Stomach (tissue), 9 donors: Measurements from ENCODE around the gene WDR59. TPM values are rescaled to one million over a fixed set of nuclear protein-coding genes. Genes with fewer than 3 reads are reported as not detected.
"Not testable (repeated sequence)": the region's sequence is repeated elsewhere in the genome, so short reads cannot be mapped to it uniquely, and the experiment has no call there.

ENCODE experiments used
- DNase-seq, 2 donors: peaks; one replicate each; pipeline versions ENCODE4 v3.0.0 to v3.0.0-alpha.2; 2013 to 2019
- H3K27ac ChIP-seq, 5 donors: fragments of 200-600 bp in 4 of 5; sonication (generic) in 4 of 5; one replicate each; pipeline ENCODE4 v1.5.1; 2013 to 2019; ENCODE audit warnings: mild to moderate bottlenecking in 1 of 5, moderate library complexity in 1 of 5
- H3K27me3 ChIP-seq, 3 donors: fragments of 200-600 bp; sonication (generic); one replicate each; pipeline ENCODE4 v1.5.1; 2017 to 2019; ENCODE audit warnings: mixed run types in 1 of 3
- H3K36me3 ChIP-seq, 4 donors: fragments of 200-600 bp; sonication (generic); 1 replicate in 3 of 4; 2 replicates in 1 of 4; pipeline ENCODE4 v1.5.1; 2016 to 2019
- H3K4me1 ChIP-seq, 4 donors: fragments of 200-600 bp; sonication (generic); one replicate each; pipeline ENCODE4 v1.5.1; 2016 to 2019
- H3K4me3 ChIP-seq, 4 donors: fragments of 200-600 bp; sonication (generic) in 3 of 4; one replicate each; pipeline ENCODE4 v1.5.1; 2016 to 2019; ENCODE audit warnings: mild to moderate bottlenecking in 1 of 4
- H3K9me3 ChIP-seq, 4 donors: fragments of 200-600 bp; sonication (generic); one replicate each; pipeline ENCODE4 v1.5.1; 2016 to 2019
- EP300 ChIP-seq: sonication (generic); formaldehyde crosslinking; IDR thresholded peaks from one replicate; pipeline ENCODE4 v1.6.1; 2017; ENCODE audit warnings: antibody characterized with exemption
- POLR2A ChIP-seq, 4 donors: fragments of 450-650 bp; IDR thresholded peaks; one replicate each; pipeline ENCODE4 v1.6.1; 2016; ENCODE audit warnings: antibody characterized with exemption in 4 of 4, control low read depth in 2 of 4, mild to moderate bottlenecking in 1 of 4, moderate library complexity in 1 of 4
- POLR2AphosphoS5 ChIP-seq, 3 donors: sonication (generic); formaldehyde crosslinking; IDR thresholded peaks; one replicate each; pipeline ENCODE4 v1.6.1; 2016; ENCODE audit warnings: antibody characterized with exemption in 3 of 3
- WGBS, 5 donors: extraction: QIAGEN DNeasy Blood & Tissue Kit in 3 of 5; methylation state at CpG; one replicate each; pipeline versions ENCODE4 v1.1.5 to v1.1.7; 2013 to 2018; 5-methylcytosine and 5-hydroxymethylcytosine counted together
- intact Hi-C: fragments of 100-400 bp; cut with DNase I; formaldehyde crosslinking; loops from one replicate; pipeline ENCODE4 v1.15.1; 2023; ENCODE audit warnings: low total_unique reads
- polyA plus RNA-seq, 3 donors: library from polyadenylated mRNA; stranded (reverse); fragments of 200-250 nt; gene quantifications; one replicate each; pipeline ENCODE4 v1.2.3, GENCODE V29; 2013
- total RNA-seq, 5 donors: library from RNA; depleted of rRNA; stranded (reverse); fragments of >200 nt; gene quantifications; one replicate each; pipeline versions ENCODE4 v1.1.0 to v1.2.3, GENCODE V29; 2014 to 2016
- TF ChIP-seq, protein P1 (sequence below), 7 experiments: fragments of 450-650 bp in 4 of 7; fragments of 200-600 bp in 3 of 7; sonication (generic) in 3 of 7; IDR thresholded peaks; one replicate each; pipeline ENCODE4 v1.5.1; 2016 to 2019; ENCODE audit warnings: antibody characterized with exemption in 7 of 7, control low read depth in 2 of 7, mild to moderate bottlenecking in 1 of 7
- donor health status: healthy with polysubstance abuse.
- donor health status: Bipolar disorder and iron deficiency.
- donor health status: healthy.

The WDR59 gene
- total and polyA plus RNA-seq, 8 donors: 12.1 to 266 (median 30.2) TPM

DNA sequence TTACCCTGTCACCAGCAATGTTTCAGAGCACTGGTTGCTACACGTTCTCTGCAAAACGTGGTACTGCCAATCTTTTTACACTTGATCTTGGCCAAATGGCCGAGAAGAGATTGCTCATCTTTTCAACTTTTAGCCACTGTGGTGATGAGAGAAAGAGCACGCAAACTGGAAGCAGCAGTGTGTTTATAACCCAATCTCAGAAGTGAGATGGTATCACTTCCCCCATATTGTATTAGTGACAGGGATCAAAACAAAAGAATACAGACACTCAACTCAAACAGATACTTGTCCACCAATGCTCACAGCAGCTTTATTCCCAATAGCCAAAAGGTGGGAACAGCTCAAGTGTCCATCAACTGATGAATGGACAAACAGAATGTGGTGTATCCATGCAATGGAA, 138.2 kb downstream of the WDR59 start:
- H3K27ac ChIP-seq: no peak overlapping the region
- H3K4me3 ChIP-seq: no peak overlapping the region
- DNase-seq: no peak
- H3K36me3 ChIP-seq: no peaks in the 10 kb centered on the region
- H3K4me1 ChIP-seq: peaks cover 0 to 8% (median 4%) of the 10 kb centered on the region in 4 donors
- H3K27me3 ChIP-seq: no peaks in the 10 kb centered on the region
- TF ChIP-seq EP300 (no peak), POLR2A (IDR thresholded peaks at IDR 0.05) (no peak), POLR2AphosphoS5 (IDR thresholded peaks at IDR 0.05) (no peak)
- TF ChIP-seq, protein P1, sequence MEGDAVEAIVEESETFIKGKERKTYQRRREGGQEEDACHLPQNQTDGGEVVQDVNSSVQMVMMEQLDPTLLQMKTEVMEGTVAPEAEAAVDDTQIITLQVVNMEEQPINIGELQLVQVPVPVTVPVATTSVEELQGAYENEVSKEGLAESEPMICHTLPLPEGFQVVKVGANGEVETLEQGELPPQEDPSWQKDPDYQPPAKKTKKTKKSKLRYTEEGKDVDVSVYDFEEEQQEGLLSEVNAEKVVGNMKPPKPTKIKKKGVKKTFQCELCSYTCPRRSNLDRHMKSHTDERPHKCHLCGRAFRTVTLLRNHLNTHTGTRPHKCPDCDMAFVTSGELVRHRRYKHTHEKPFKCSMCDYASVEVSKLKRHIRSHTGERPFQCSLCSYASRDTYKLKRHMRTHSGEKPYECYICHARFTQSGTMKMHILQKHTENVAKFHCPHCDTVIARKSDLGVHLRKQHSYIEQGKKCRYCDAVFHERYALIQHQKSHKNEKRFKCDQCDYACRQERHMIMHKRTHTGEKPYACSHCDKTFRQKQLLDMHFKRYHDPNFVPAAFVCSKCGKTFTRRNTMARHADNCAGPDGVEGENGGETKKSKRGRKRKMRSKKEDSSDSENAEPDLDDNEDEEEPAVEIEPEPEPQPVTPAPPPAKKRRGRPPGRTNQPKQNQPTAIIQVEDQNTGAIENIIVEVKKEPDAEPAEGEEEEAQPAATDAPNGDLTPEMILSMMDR (IDR thresholded peaks at IDR 0.05): no peak
- H3K9me3 ChIP-seq: no peaks in the 10 kb centered on the region
- WGBS, 5 donors: 88 to 95% (median 89%) methylated on average over 4 of the region's 4 CpGs
- intact Hi-C loops: no loop called here

DNA sequence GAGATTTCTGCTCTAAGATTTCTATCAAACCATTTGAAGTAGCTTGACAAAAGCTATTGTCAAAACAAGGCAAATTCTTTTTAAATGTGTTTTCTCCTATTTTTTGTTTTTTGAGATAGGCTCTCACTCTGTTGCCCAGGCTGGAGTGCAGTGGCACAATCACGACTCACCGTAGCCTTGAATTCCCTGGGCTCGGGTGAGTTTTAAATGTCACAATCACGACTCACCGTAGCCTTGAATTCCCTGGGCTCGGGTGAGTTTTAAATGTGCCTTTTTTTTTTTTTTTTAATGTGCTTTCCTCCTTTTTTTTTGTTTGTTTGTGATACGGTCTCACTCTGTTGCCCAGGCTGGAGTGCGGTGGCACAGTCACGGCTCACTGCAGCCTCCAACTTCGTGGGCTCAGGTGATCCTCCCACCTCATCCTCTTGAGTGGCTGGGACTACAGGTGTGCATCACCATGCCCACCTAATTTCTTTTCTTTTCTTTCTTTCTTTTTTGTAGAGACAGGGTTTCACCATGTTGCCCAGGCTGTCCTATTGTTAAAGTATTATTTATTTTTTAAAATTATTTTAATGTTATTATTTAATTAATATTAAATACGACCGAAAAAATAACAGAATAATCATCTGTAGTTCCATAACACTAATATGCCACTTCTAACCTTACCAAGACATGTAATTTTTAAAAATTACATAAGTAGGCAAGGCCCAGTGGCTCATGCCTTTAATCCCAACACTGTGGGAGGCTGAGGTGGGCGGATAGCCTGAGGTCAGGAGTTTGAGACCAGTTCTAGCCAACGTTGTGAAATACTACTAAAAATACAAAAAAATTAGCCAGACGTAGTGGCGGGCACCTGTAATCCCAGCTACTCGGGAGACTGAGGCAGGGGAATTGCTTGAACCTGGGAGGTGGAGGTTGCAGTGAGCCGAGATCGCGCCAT, 140.6 kb downstream of the WDR59 start:
- Histone ChIP-seq H3K27ac (no peak overlapping the region), H3K36me3 (no peaks in the 10 kb centered on the region), H3K27me3 (no peaks in the 10 kb centered on the region), H3K4me1 (peaks cover 0 to 8% (median 0%) of the 10 kb centered on the region in 4 donors), H3K9me3 (no peaks in the 10 kb centered on the region), H3K4me3 (no peak overlapping the region)
- 74 to 85% (median 79%) methylated on average over 20 of the region's 20 CpGs for WGBS, 5 donors
- intact Hi-C loops: no loop called here
- TF ChIP-seq, protein P1 (IDR thresholded peaks at IDR 0.05): no peak
- TF ChIP-seq POLR2A (IDR thresholded peaks at IDR 0.05): no peak
- TF ChIP-seq POLR2AphosphoS5 (IDR thresholded peaks at IDR 0.05): no peak
- no peak for TF ChIP-seq EP300
- no peak for DNase-seq

DNA sequence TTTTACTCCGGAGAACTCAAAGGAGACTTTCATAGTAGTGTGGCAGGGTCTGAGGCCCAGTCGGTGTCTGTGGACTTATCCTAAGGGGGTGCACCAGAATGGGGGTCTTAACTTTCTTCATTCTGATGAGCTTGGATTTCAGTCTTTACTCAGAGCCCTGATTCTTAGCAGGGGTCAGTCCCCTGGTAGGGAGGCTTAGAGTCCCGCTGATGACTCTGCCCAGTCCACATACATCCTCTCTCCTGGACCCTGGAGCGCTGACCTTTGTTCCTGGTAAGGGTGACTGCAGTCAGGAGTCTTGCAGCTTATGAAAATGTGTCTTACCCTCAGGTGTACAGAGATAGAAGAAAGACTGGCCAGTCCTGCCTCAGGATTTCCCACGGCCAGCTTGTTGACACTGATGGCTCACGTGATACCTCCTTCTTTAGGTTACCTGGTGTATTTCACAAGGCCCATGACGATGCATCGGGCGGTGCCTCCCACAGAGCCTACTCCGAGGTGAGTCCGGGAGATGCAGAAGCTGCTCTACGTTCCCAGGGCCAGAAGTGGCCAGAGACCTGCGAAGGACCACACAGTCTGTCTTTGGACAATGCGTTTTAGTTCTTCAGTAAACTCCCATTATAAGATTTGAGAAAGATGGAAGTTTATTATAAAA, 141.4 kb downstream of the WDR59 start:
- H3K4me1 ChIP-seq, H3K36me3 ChIP-seq, H3K27me3 ChIP-seq, H3K27ac ChIP-seq, DNase-seq, H3K4me3 ChIP-seq, intact Hi-C loops, H3K9me3 ChIP-seq: not testable (repeated sequence)
- WGBS, 5 donors: 77 to 89% (median 82%) methylated on average over 10 to 14 of the region's 14 CpGs

DNA sequence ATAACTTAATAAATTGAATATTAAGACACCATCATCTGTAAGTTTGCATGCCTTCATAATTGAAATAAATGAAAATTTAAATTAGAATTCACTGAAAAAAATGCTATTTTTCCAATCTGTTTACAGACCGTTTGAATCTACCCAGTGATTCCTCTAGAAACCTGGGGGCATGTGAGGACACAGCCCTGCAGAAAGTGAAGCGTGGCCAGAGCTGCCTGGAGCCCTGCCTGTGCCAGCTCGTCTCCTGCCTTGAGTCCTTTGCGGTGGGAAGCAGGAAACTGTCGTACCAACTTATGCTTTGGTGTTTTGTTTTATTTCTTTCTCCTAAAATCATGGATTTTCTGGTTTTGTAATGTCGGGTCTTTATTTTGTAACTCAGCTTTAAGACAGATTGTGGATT, 142.5 kb downstream of the WDR59 start:
- 19 to 41% (median 31%) methylated on average over 6 of the region's 6 CpGs for WGBS, 5 donors

More for the DNA sequence above, 142.5 kb downstream of the WDR59 start:
- H3K4me1 ChIP-seq: peaks cover 0 to 9% (median under 1%) of the 10 kb centered on the region in 4 donors
- TF ChIP-seq POLR2AphosphoS5 (IDR thresholded peaks at IDR 0.05): no peak
- no peak for TF ChIP-seq POLR2A (IDR thresholded peaks at IDR 0.05)
- TF ChIP-seq EP300: no peak
- TF ChIP-seq, protein P1 (IDR thresholded peaks at IDR 0.05): no peak
- DNase-seq: no peak
- H3K27me3 ChIP-seq: no peaks in the 10 kb centered on the region
- H3K36me3 ChIP-seq: no peaks in the 10 kb centered on the region
- no peak overlapping the region for H3K4me3 ChIP-seq
- intact Hi-C loops: no loop called here
- no peak overlapping the region for H3K27ac ChIP-seq
- no peaks in the 10 kb centered on the region for H3K9me3 ChIP-seq
